HEK293 (cell line): ENCODE results near the gene UCK2.

Experiments
- GFI1B ChIP-seq: fragments of 450-650 bp; formaldehyde crosslinking; IDR thresholded peaks from 2 replicates; pipeline ENCODE4 v1.5.1; 2016; ENCODE audit warnings: missing biosample characterization, missing genetic modification characterization
- IKZF3 ChIP-seq: fragments of 450-650 bp; IDR thresholded peaks from 2 replicates; pipeline ENCODE4 v1.5.0; 2018; ENCODE audit warnings: missing biosample characterization, mild to moderate bottlenecking, missing genetic modification characterization, moderate library complexity
- INSM2 ChIP-seq: fragments of 450-650 bp; formaldehyde crosslinking; IDR thresholded peaks from 2 replicates; pipeline ENCODE4 v1.5.1; 2016; ENCODE audit warnings: missing biosample characterization, missing genetic modification characterization
- MZF1 ChIP-seq: fragments of 450-650 bp; formaldehyde crosslinking; IDR thresholded peaks from 2 replicates; pipeline ENCODE4 v1.5.1; 2017; ENCODE audit warnings: missing biosample characterization, missing genetic modification characterization, borderline replicate concordance
- PRDM4 ChIP-seq: fragments of 450-650 bp; formaldehyde crosslinking; IDR thresholded peaks from 2 replicates; pipeline ENCODE4 v1.5.1; 2017; ENCODE audit warnings: missing biosample characterization, missing genetic modification characterization
- REST ChIP-seq: fragments of 450-650 bp; formaldehyde crosslinking; IDR thresholded peaks from 2 replicates; pipeline ENCODE4 v1.5.1; 2016; ENCODE audit warnings: missing biosample characterization, missing genetic modification characterization
- YY2 ChIP-seq: fragments of 450-650 bp; formaldehyde crosslinking; IDR thresholded peaks from 2 replicates; pipeline ENCODE4 v1.5.1; 2016; ENCODE audit warnings: missing biosample characterization, missing genetic modification characterization
- ZBTB10 ChIP-seq: fragments of 450-650 bp; formaldehyde crosslinking; IDR thresholded peaks from 2 replicates; pipeline ENCODE4 v1.5.1; 2016; ENCODE audit warnings: missing biosample characterization, missing genetic modification characterization
- ZBTB49 ChIP-seq: fragments of 450-650 bp; formaldehyde crosslinking; IDR thresholded peaks from 2 replicates; pipeline ENCODE4 v1.5.1; 2016; ENCODE audit warnings: missing biosample characterization, missing genetic modification characterization, low read depth
- ZNF155 ChIP-seq: fragments of 450-650 bp; formaldehyde crosslinking; IDR thresholded peaks from 2 replicates; pipeline ENCODE4 v1.5.1; 2016; ENCODE audit warnings: missing biosample characterization, missing genetic modification characterization
- ZNF211 ChIP-seq: fragments of 450-650 bp; formaldehyde crosslinking; IDR thresholded peaks from 2 replicates; pipeline ENCODE4 v1.5.1; 2016; ENCODE audit warnings: low read depth, missing biosample characterization, missing genetic modification characterization
- ZNF341 ChIP-seq: fragments of 450-650 bp; formaldehyde crosslinking; IDR thresholded peaks from 2 replicates; pipeline ENCODE4; 2016; ENCODE audit warnings: low read depth, missing biosample characterization, missing genetic modification characterization
- ZNF366 ChIP-seq: fragments of 450-650 bp; formaldehyde crosslinking; conservative IDR thresholded peaks from 2 replicates; pipeline ENCODE4 v1.5.1; 2016; ENCODE audit warnings: missing biosample characterization, missing genetic modification characterization
- ZNF585B ChIP-seq: fragments of 450-650 bp; formaldehyde crosslinking; IDR thresholded peaks from 2 replicates; pipeline ENCODE4 v1.5.1; 2016; ENCODE audit warnings: missing biosample characterization, missing genetic modification characterization
- ZNF639 ChIP-seq: fragments of 450-650 bp; formaldehyde crosslinking; IDR thresholded peaks from 2 replicates; pipeline ENCODE4 v1.5.1; 2016; ENCODE audit warnings: missing biosample characterization, missing genetic modification characterization
- ZNF660 ChIP-seq: fragments of 450-650 bp; IDR thresholded peaks from 2 replicates; pipeline ENCODE4 v1.5.1; 2018; ENCODE audit warnings: missing biosample characterization, mild to moderate bottlenecking, missing genetic modification characterization
- ZNF707 ChIP-seq: fragments of 450-650 bp; formaldehyde crosslinking; IDR thresholded peaks from 2 replicates; pipeline ENCODE4 v1.5.1; 2016; ENCODE audit warnings: missing biosample characterization, missing genetic modification characterization
- ZNF76 ChIP-seq: fragments of 450-650 bp; formaldehyde crosslinking; IDR thresholded peaks from 2 replicates; pipeline ENCODE4; 2016; ENCODE audit warnings: low read depth, missing biosample characterization, missing genetic modification characterization, borderline replicate concordance
- ZNF791 ChIP-seq: fragments of 450-650 bp; formaldehyde crosslinking; IDR thresholded peaks from 2 replicates; pipeline ENCODE4 v1.5.1; 2016; ENCODE audit warnings: missing biosample characterization, missing genetic modification characterization
- ZSCAN4 ChIP-seq: fragments of 450-650 bp; formaldehyde crosslinking; IDR thresholded peaks from 2 replicates; pipeline ENCODE4 v1.5.1; 2017; ENCODE audit warnings: missing biosample characterization, missing genetic modification characterization
- ZSCAN5A ChIP-seq: fragments of 450-650 bp; formaldehyde crosslinking; IDR thresholded peaks from 2 replicates; pipeline ENCODE4 v1.5.1; 2016; ENCODE audit warnings: missing biosample characterization, missing genetic modification characterization

The UCK2 gene

GRCh38 chr1:165854101-165854845 lies 26.9 kb downstream of the UCK2 start (continued):
- TF ChIP-seq PRDM4 (peak; percentile 26; the same call in 1 of the 2 replicates), YY2 (no peak), ZSCAN5A (no peak), ZNF660 (no peak), ZBTB49 (tag by site-specific recombination) (no peak), GFI1B (tag by site-specific recombination) (peak; percentile 73; the same call in 1 of the 2 replicates), ZNF76 (no peak), MZF1 (no peak; the same call in 1 of the 2 replicates), ZNF366 (0 out of 2 replicates have a peak, but pooled peaks have one; percentile 19), ZNF791 (tag by site-specific recombination) (peak; percentile 60; the same call in 1 of the 2 replicates), REST (tag by site-specific recombination) (peak; percentile 87), IKZF3 (tag by site-specific recombination) (no peak), ZNF155 (tag by site-specific recombination) (no peak), ZNF639 (tag by site-specific recombination) (peak; percentile 72; the same call in 1 of the 2 replicates), INSM2 (tag by site-specific recombination) (no peak), ZNF341 (tag by site-specific recombination) (peak; percentile 40; the same call in 1 of the 2 replicates), ZSCAN4 (tag by site-specific recombination) (no peak), ZBTB10 (tag by site-specific recombination) (no peak), ZNF585B (tag by site-specific recombination) (no peak), ZNF211 (no peak), ZNF707 (tag by site-specific recombination) (no peak)
